GM18870 (cell line): ENCODE data around the gene TMUB1.

Source experiments
- ATAC-seq: cut with Tn5 transposase; IDR thresholded peaks from one replicate; pipeline ENCODE4 v1.9.1; 2021; ENCODE audit warnings: moderate library complexity; ENCODE audit not compliant: unreplicated experiment

The TMUB1 gene

GRCh38 chr7:151104411-151105235, 21.3 kb upstream of the TMUB1 start:
- ATAC-seq: no peak

- ATAC-seq: no peak
Measured at GRCh38 chr7:151103973-151104372, 20.7 kb upstream of the TMUB1 start.

- ATAC-seq: no peak
Measured at GRCh38 chr7:151102991-151103390, 19.7 kb upstream of the TMUB1 start.

GRCh38 chr7:151101621-151102396, 18.5 kb upstream of the TMUB1 start:
- no peak for ATAC-seq

- no peak for ATAC-seq
Measured at GRCh38 chr7:151100921-151101320, 17.6 kb upstream of the TMUB1 start.

- no peak for ATAC-seq
Measured at GRCh38 chr7:151099486-151100211, 16.4 kb upstream of the TMUB1 start.

GRCh38 chr7:151095828-151096475, 12.7 kb upstream of the TMUB1 start:
- no peak for ATAC-seq

- ATAC-seq: no peak
Measured at GRCh38 chr7:151095123-151095797, 12.0 kb upstream of the TMUB1 start.

GRCh38 chr7:151094675-151095074, 11.4 kb upstream of the TMUB1 start:
- no peak for ATAC-seq

- ATAC-seq: no peak
Measured at GRCh38 chr7:151093748-151094147, 10.5 kb upstream of the TMUB1 start.

GRCh38 chr7:151091988-151092387, 8.7 kb upstream of the TMUB1 start:
- no peak for ATAC-seq

GRCh38 chr7:151091431-151091830, 8.1 kb upstream of the TMUB1 start:
- ATAC-seq: no peak

- no peak for ATAC-seq
Measured at GRCh38 chr7:151091003-151091402, 7.7 kb upstream of the TMUB1 start.

- ATAC-seq: no peak
Measured at GRCh38 chr7:151089893-151090730, 6.8 kb upstream of the TMUB1 start.

GRCh38 chr7:151088856-151089699, 5.8 kb upstream of the TMUB1 start:
- ATAC-seq: no peak

GRCh38 chr7:151088019-151088855, 4.9 kb upstream of the TMUB1 start:
- no peak for ATAC-seq

GRCh38 chr7:151087245-151088018, 4.1 kb upstream of the TMUB1 start:
- ATAC-seq: no peak
